MM.1S (cell line): Measurements from ENCODE around the gene ABHD1.

ENCODE experiments used
- DNase-seq: peaks from one replicate; pipeline ENCODE4 v3.0.0-alpha.2; 2015
- H2AFZ ChIP-seq: fragments of 300-600 bp; sonication (generic); 2 replicates; pipeline ENCODE4 v1.6.0; 2016; ENCODE audit warnings: antibody characterized with exemption, low read length
- H3F3A ChIP-seq: fragments of 300-600 bp; sonication (generic); 2 replicates; pipeline ENCODE4 v1.6.1; 2016; ENCODE audit warnings: mild to moderate bottlenecking, antibody characterized with exemption, low read length, moderate library complexity, mixed read lengths; ENCODE audit not compliant: insufficient read depth
- H3K27ac ChIP-seq: fragments of 300-600 bp; sonication (generic); 2 replicates; pipeline ENCODE4 v1.5.1; 2016; ENCODE audit warnings: mild to moderate bottlenecking, low read length
- H3K27me3 ChIP-seq: fragments of 300-600 bp; sonication (generic); replicated peaks from 2 replicates; pipeline ENCODE4 v1.6.0; 2016; ENCODE audit warnings: low read length; ENCODE audit not compliant: insufficient read depth
- H3K36me3 ChIP-seq: fragments of 300-600 bp; sonication (generic); replicated peaks from 2 replicates; pipeline ENCODE4 v1.6.1; 2016; ENCODE audit warnings: mild to moderate bottlenecking, low read length, mixed read lengths; ENCODE audit not compliant: insufficient read depth
- H3K4me1 ChIP-seq: fragments of 300-600 bp; sonication (generic); 2 replicates; pipeline ENCODE4 v1.6.1; 2016; ENCODE audit warnings: low read length, mixed read lengths
- H3K4me2 ChIP-seq: fragments of 300-600 bp; sonication (generic); 2 replicates; pipeline ENCODE4 v1.6.0; 2016; ENCODE audit warnings: low read depth, low read length
- H3K4me3 ChIP-seq: fragments of 300-600 bp; sonication (generic); 2 replicates; pipeline ENCODE4 v1.5.1; 2016; ENCODE audit warnings: low read length, mixed read lengths
- H3K79me2 ChIP-seq: fragments of 300-600 bp; sonication (generic); 2 replicates; pipeline ENCODE4 v1.6.1; 2016; ENCODE audit warnings: mixed run types, low read length, mixed read lengths
- H3K9ac ChIP-seq: fragments of 300-600 bp; sonication (generic); 2 replicates; pipeline ENCODE4 v1.6.1; 2016; ENCODE audit warnings: low read length, mixed read lengths
- H3K9me2 ChIP-seq: fragments of 300-600 bp; sonication (generic); replicated peaks from 2 replicates; pipeline ENCODE4 v1.6.1; 2016; ENCODE audit warnings: mild to moderate bottlenecking, low read length, mixed read lengths; ENCODE audit not compliant: insufficient read depth
- H3K9me3 ChIP-seq: fragments of 300-600 bp; sonication (generic); replicated peaks from 2 replicates; pipeline ENCODE4 v1.6.1; 2016; ENCODE audit warnings: mild to moderate bottlenecking, low read length, mixed read lengths; ENCODE audit not compliant: insufficient read depth
- H4K20me1 ChIP-seq: fragments of 300-600 bp; sonication (generic); 2 replicates; pipeline ENCODE4 v1.6.1; 2016; ENCODE audit warnings: mild to moderate bottlenecking, low read length, moderate library complexity, mixed read lengths; ENCODE audit not compliant: insufficient read depth
- EZH2 ChIP-seq: fragments of 300-600 bp; sonication (generic); optimal IDR thresholded peaks from 2 replicates; pipeline ENCODE3; 2017; ENCODE audit warnings: low read depth, mild to moderate bottlenecking, antibody characterized with exemption, low read length, mixed read lengths
- EZH2phosphoT487 ChIP-seq: fragments of 300-600 bp; sonication (generic); IDR thresholded peaks from 2 replicates; pipeline ENCODE4 v1.6.1; 2018; ENCODE audit warnings: antibody characterized with exemption, low read length
- TF ChIP-seq, protein P1 (sequence below): fragments of 300-600 bp; sonication (generic); IDR thresholded peaks from 2 replicates; pipeline ENCODE4 v1.5.1; 2016; ENCODE audit warnings: antibody characterized with exemption, low read length, mixed read lengths

ABHD1 gene

DNA sequence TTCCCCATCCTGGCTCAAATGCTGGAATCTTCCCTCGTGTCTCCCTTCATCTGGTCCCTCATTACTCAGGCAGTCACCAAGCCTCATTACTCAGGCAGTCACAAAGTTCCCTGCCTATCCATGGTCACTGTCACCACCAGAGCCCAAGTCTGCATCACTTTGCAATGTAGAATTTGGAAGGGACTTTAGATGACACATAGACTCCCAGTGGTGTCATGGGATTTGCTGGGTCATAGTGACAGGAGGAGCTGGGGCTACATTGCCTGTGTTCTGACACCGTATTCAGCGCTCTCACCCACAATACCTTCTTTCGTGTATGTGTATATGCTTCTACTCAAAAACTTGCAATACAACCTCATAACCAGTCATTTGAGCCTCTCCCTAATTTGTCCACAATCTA, 47.3 kb upstream of the ABHD1 start:
- Histone ChIP-seq H2AFZ (no peak overlapping the region), H3K27me3 (no peaks in the 10 kb centered on the region), H4K20me1 (no peaks in the 10 kb centered on the region), H3K9me3 (no peaks in the 10 kb centered on the region), H3K9ac (no peak overlapping the region), H3K9me2 (no peaks in the 10 kb centered on the region), H3K36me3 (no peaks in the 10 kb centered on the region), H3F3A (peaks cover 25% of the 10 kb centered on the region), H3K4me2 (no peak overlapping the region), H3K27ac (peak overlapping the region; percentile 63; the same call in 1 of the 2 replicates), H3K79me2 (peaks cover 20% of the 10 kb centered on the region), H3K4me3 (no peak overlapping the region), H3K4me1 (peaks cover 55% of the 10 kb centered on the region)
- TF ChIP-seq, protein P1, sequence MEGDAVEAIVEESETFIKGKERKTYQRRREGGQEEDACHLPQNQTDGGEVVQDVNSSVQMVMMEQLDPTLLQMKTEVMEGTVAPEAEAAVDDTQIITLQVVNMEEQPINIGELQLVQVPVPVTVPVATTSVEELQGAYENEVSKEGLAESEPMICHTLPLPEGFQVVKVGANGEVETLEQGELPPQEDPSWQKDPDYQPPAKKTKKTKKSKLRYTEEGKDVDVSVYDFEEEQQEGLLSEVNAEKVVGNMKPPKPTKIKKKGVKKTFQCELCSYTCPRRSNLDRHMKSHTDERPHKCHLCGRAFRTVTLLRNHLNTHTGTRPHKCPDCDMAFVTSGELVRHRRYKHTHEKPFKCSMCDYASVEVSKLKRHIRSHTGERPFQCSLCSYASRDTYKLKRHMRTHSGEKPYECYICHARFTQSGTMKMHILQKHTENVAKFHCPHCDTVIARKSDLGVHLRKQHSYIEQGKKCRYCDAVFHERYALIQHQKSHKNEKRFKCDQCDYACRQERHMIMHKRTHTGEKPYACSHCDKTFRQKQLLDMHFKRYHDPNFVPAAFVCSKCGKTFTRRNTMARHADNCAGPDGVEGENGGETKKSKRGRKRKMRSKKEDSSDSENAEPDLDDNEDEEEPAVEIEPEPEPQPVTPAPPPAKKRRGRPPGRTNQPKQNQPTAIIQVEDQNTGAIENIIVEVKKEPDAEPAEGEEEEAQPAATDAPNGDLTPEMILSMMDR = no peak
- TF ChIP-seq EZH2 (no peak), EZH2phosphoT487 (no peak)
- DNase-seq = no peak

DNA sequence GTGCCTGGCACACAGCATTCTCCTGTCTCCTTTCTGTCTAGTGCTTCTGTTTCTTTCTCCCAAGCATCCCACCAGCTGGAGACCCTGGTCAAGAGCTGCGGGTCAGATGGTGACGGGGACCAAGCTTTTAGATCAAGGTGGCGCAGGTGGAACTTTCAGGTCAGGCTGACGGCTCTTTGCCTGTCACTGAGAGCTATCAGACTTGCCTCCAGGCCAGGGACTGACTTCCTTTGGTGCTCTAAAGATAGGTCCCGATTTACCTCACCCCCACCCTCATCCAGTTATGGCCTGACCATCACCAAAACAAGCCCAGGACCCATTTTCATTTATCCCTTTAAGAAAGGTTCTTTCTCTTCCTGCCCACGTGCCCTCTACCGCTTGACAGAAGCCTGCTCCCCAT, 46.4 kb upstream of the ABHD1 start:
- Histone ChIP-seq H3K79me2 (peaks cover 23% of the 10 kb centered on the region), H3K27ac (peak overlapping the region; percentile 63; the same call in 1 of the 2 replicates), H4K20me1 (no peaks in the 10 kb centered on the region), H3K4me2 (peak overlapping the region; percentile 51), H3K9ac (peak overlapping the region; percentile 24), H3K36me3 (no peaks in the 10 kb centered on the region), H3K27me3 (no peaks in the 10 kb centered on the region), H2AFZ (peak overlapping the region; percentile 44), H3F3A (peaks cover 29% of the 10 kb centered on the region), H3K4me3 (peak overlapping the region; percentile 17; the same call in 1 of the 2 replicates), H3K9me2 (no peaks in the 10 kb centered on the region), H3K9me3 (no peaks in the 10 kb centered on the region), H3K4me1 (peaks cover 62% of the 10 kb centered on the region)
- TF ChIP-seq, protein P1 = no peak
- no peak for TF ChIP-seq EZH2
- no peak for TF ChIP-seq EZH2phosphoT487
- DNase-seq = peak; percentile 76

DNA sequence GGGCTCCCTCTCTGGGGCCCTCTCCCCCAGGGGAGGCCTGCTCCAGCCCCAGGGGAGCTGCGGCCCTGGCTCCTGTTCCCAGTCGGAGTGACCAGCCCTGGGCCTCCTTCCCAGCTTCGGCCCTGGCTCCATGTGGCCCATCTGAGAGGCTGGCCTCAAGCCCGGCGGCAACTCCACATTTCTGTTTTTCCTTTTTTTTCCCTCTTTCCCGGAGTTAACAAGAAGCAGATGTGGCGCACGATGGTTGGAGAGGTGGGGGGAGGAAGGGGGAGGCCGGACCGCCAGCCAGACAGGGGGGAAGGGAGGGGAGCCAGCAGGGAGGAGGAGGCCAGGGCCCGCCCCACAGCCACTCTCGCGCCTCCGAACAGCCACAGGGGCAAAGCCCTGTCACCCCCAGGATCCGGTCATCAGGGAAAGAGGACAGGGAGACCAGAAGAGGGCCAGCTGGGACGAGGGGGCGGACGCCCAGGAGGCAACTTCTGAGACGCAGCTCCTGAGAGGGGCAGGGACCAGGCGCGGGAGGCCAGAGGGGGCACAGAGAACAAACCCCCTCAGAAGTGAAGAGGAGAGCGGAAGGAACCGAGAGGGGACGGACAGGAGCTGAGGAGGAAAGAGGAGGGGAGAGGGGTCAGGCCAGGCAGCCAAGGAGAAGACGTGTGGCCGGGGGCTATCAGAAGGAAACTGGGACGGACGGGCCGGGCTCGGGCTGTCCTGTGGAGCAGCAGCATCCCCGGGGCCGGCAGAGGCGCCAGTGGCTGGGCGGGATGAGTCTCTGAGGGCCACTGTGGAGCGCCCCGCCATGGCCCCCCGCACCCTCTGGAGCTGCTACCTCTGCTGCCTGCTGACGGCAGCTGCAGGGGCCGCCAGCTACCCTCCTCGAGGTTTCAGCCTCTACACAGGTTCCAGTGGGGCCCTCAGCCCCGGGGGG, 45.1 kb upstream of the ABHD1 start, which contains the start of gene EMILIN1:
EMILIN1 (plus strand) TSS at position 349 of the 928 bp plus-strand sequence; CDS start at position 800, 451 bp downstream.
- H3K27me3 ChIP-seq = no peaks in the 10 kb centered on the region
- H3K36me3 ChIP-seq = no peaks in the 10 kb centered on the region
- H3K9me3 ChIP-seq = no peaks in the 10 kb centered on the region
- peak within 1 kb of the TSS; percentile 51 for H3K4me2 ChIP-seq
- no peaks in the 10 kb centered on the region for H4K20me1 ChIP-seq
- H3K9me2 ChIP-seq = no peaks in the 10 kb centered on the region
- no peak for DNase-seq
- H3K9ac ChIP-seq = peak within 1 kb of the TSS; percentile 60
- peak within 1 kb of the TSS; percentile 57 for H3K4me3 ChIP-seq
- TF ChIP-seq EZH2 (no peak), EZH2phosphoT487 (no peak)
- TF ChIP-seq, protein P1 = no peak
- H2AFZ ChIP-seq = peak within 1 kb of the TSS; percentile 44
- peaks cover 60% of the 10 kb centered on the region for H3K4me1 ChIP-seq
- H3F3A ChIP-seq = peaks cover 29% of the 10 kb centered on the region
- peaks cover 23% of the 10 kb centered on the region for H3K79me2 ChIP-seq
- H3K27ac ChIP-seq = peak within 1 kb of the TSS; percentile 63; the same call in 1 of the 2 replicates
